Peyer's patch (tissue), 4 donors: ENCODE measurements around the gene ULBP2. TPM values are rescaled to one million over a fixed set of nuclear protein-coding genes. Genes with fewer than 3 reads are reported as not detected.
"Not testable (repeated sequence)": the region's sequence is repeated elsewhere in the genome, so short reads cannot be mapped to it uniquely, and the experiment has no call there.

Experiments used
- DNase-seq, 3 donors: peaks; one replicate each; pipeline ENCODE4 v3.0.0-alpha.2; 2017 to 2019
- H3K27ac ChIP-seq, 4 donors: fragments of 200-600 bp; sonication (generic); one replicate each; pipeline ENCODE4 v1.5.1; 2016 to 2019
- H3K27me3 ChIP-seq, 2 donors: fragments of 200-600 bp; sonication (generic); one replicate each; pipeline ENCODE4 v1.5.1; 2019
- H3K36me3 ChIP-seq, 3 donors: fragments of 200-600 bp; sonication (generic); one replicate each; pipeline ENCODE4 v1.5.1; 2016 to 2019
- H3K4me1 ChIP-seq, 4 donors: fragments of 200-600 bp; sonication (generic); one replicate each; pipeline ENCODE4 v1.5.1; 2016 to 2019
- H3K4me3 ChIP-seq, 4 donors: fragments of 200-600 bp; sonication (generic); 1 replicate in 3 of 4; 2 replicates in 1 of 4; pipeline ENCODE4 v1.5.1; 2016 to 2019; ENCODE audit warnings: mild to moderate bottlenecking in 1 of 4
- H3K9me3 ChIP-seq, 4 donors: fragments of 200-600 bp; sonication (generic); one replicate each; pipeline ENCODE4 v1.5.1; 2016 to 2019; ENCODE audit warnings: mild to moderate bottlenecking in 1 of 4
- CTCF ChIP-seq, 6 experiments: fragments of 450-650 bp in 4 of 6; fragments of 200-600 bp in 2 of 6; sonication (generic) in 1 of 6; IDR thresholded peaks; one replicate each; pipeline ENCODE4 v1.5.1; 2017 to 2019; ENCODE audit warnings: antibody characterized with exemption in 6 of 6, mild to moderate bottlenecking in 3 of 6, moderate library complexity in 1 of 6
- POLR2A ChIP-seq, 2 donors: fragments of 450-650 bp; IDR thresholded peaks; one replicate each; pipeline ENCODE4 v1.5.1; 2017; ENCODE audit warnings: antibody characterized with exemption in 2 of 2, mild to moderate bottlenecking in 2 of 2, moderate library complexity in 2 of 2
- total RNA-seq, 4 donors: library from RNA; depleted of rRNA; stranded (reverse); fragments of >200 nt; gene quantifications; one replicate each; pipeline ENCODE4 v1.1.0, GENCODE V29; 2016

ULBP2 gene
- total RNA-seq, 4 donors from 2014 or later: not detected

GRCh38 chr6:149969635-149970034 is 27.8 kb downstream of the ULBP2 start:
- Histone ChIP-seq H3K4me1 (peaks cover 0 to 8% (median 6%) of the 10 kb centered on the region in 4 donors), H3K27me3 (peaks cover 0 to 14% of the 10 kb centered on the region in 2 donors), H3K36me3 (no peaks in the 10 kb centered on the region), H3K4me3 (no peak overlapping the region), H3K9me3 (peaks cover 0 to under 1% (median 0%) of the 10 kb centered on the region in 4 donors), H3K27ac (no peak overlapping the region)
- TF ChIP-seq POLR2A (IDR thresholded peaks at IDR 0.05) (no peak), CTCF (IDR thresholded peaks at IDR 0.05) (no peak)
- no peak for DNase-seq

- not testable (repeated sequence) for DNase-seq, H3K27me3 ChIP-seq, H3K4me1 ChIP-seq, H3K9me3 ChIP-seq, H3K27ac ChIP-seq, H3K36me3 ChIP-seq, H3K4me3 ChIP-seq
These were observed 32.6 kb downstream of the ULBP2 start for GRCh38 chr6:149974394-149974793.

- H3K36me3 ChIP-seq: no peaks in the 10 kb centered on the region
- no peak overlapping the region for H3K4me3 ChIP-seq
- H3K4me1 ChIP-seq: no peaks in the 10 kb centered on the region
- no peak for DNase-seq
- no peak for TF ChIP-seq CTCF (IDR thresholded peaks at IDR 0.05)
- no peak for TF ChIP-seq POLR2A (IDR thresholded peaks at IDR 0.05)
- H3K9me3 ChIP-seq: no peaks in the 10 kb centered on the region
- H3K27me3 ChIP-seq: no peaks in the 10 kb centered on the region
- no peak overlapping the region for H3K27ac ChIP-seq
These were observed 33.0 kb downstream of the ULBP2 start for GRCh38 chr6:149974825-149975224.

GRCh38 chr6:149975400-149975799 is 33.6 kb downstream of the ULBP2 start:
- DNase-seq: no peak
- Histone ChIP-seq H3K9me3 (no peaks in the 10 kb centered on the region), H3K36me3 (no peaks in the 10 kb centered on the region), H3K4me1 (no peaks in the 10 kb centered on the region), H3K4me3 (no peak overlapping the region), H3K27ac (no peak overlapping the region), H3K27me3 (no peaks in the 10 kb centered on the region)
- TF ChIP-seq POLR2A (IDR thresholded peaks at IDR 0.05): no peak
- no peak for TF ChIP-seq CTCF (IDR thresholded peaks at IDR 0.05)

GRCh38 chr6:149977221-149977620 is 35.4 kb downstream of the ULBP2 start:
- no peak for DNase-seq
- Histone ChIP-seq H3K4me3 (no peak overlapping the region), H3K27me3 (no peaks in the 10 kb centered on the region), H3K4me1 (no peaks in the 10 kb centered on the region), H3K9me3 (no peaks in the 10 kb centered on the region), H3K27ac (no peak overlapping the region), H3K36me3 (no peaks in the 10 kb centered on the region)
- no peak for TF ChIP-seq POLR2A (IDR thresholded peaks at IDR 0.05)
- no peak for TF ChIP-seq CTCF (IDR thresholded peaks at IDR 0.05)

GRCh38 chr6:149978610-149979009 is 36.8 kb downstream of the ULBP2 start:
- Histone ChIP-seq H3K4me3 (no peak overlapping the region), H3K27ac (no peak overlapping the region), H3K9me3 (no peaks in the 10 kb centered on the region), H3K27me3 (no peaks in the 10 kb centered on the region), H3K4me1 (no peaks in the 10 kb centered on the region), H3K36me3 (no peaks in the 10 kb centered on the region)
- DNase-seq: no peak
- TF ChIP-seq POLR2A (IDR thresholded peaks at IDR 0.05): no peak
- no peak for TF ChIP-seq CTCF (IDR thresholded peaks at IDR 0.05)
